ENCODE results near the gene LIPE. TPM values are rescaled to one million over a fixed set of nuclear protein-coding genes. Genes with fewer than 3 reads are reported as not detected.
A peak's percentile ranks its signal among the peaks of the same experiment; 100 is the strongest.
"Not testable (repeated sequence)": the region's sequence is repeated elsewhere in the genome, so short reads cannot be mapped to it uniquely, and the experiment has no call there.

LIPE gene
- total RNA-seq, 2 experiments from 2014 or later, result 24.8 to 25.1 TPM

GRCh38 chr19:42455621-42456081 is 28.5 kb upstream of the LIPE start:
- Mint-ChIP-seq H3K27ac (no peak overlapping the region), H3K36me3 (no peaks in the 10 kb centered on the region), H3K4me1 (peaks cover 8% of the 10 kb centered on the region), H3K9me3 (no peaks in the 10 kb centered on the region), H3K27me3 (no peaks in the 10 kb centered on the region), H3K4me3 (no peak overlapping the region)
- no peak for DNase-seq

DNA sequence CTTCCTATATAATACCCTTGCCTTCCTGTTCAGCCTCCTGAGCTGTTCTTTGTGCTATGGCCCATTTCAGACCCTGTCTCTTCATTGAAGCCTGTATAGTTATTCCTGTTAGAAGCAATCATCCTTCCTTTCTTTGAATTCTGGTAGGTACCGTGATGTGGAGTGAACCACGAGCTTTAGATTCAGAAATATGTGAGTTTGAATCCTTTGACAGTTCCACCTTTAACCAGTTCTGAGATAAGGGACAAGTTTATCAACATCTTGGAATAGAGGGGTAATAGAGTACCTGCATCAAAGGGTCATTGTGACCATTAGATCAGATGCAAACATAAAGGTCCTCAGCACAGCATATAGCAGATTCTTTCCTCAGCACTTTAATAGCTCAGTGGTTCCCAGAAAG is 27.9 kb upstream of the LIPE start:
- DNase-seq, result no peak
- Mint-ChIP-seq H3K4me3 (no peak overlapping the region), H3K9me3 (no peaks in the 10 kb centered on the region), H3K27me3 (no peaks in the 10 kb centered on the region), H3K4me1 (peaks cover 8% of the 10 kb centered on the region), H3K27ac (no peak overlapping the region), H3K36me3 (no peaks in the 10 kb centered on the region)

GRCh38 chr19:42452590-42452989 is 25.4 kb upstream of the LIPE start:
- no peak for DNase-seq
- Mint-ChIP-seq H3K36me3 (no peaks in the 10 kb centered on the region), H3K4me1 (peaks cover 6% of the 10 kb centered on the region), H3K27me3 (no peaks in the 10 kb centered on the region), H3K4me3 (no peak overlapping the region), H3K27ac (no peak overlapping the region), H3K9me3 (no peaks in the 10 kb centered on the region)

GRCh38 chr19:42450314-42450934 is 23.2 kb upstream of the LIPE start:
- Mint-ChIP-seq H3K9me3 (no peaks in the 10 kb centered on the region), H3K4me3 (no peak overlapping the region), H3K36me3 (no peaks in the 10 kb centered on the region), H3K27ac (no peak overlapping the region), H3K27me3 (no peaks in the 10 kb centered on the region), H3K4me1 (peaks cover 2% of the 10 kb centered on the region)
- peak; percentile 71 for DNase-seq

DNA sequence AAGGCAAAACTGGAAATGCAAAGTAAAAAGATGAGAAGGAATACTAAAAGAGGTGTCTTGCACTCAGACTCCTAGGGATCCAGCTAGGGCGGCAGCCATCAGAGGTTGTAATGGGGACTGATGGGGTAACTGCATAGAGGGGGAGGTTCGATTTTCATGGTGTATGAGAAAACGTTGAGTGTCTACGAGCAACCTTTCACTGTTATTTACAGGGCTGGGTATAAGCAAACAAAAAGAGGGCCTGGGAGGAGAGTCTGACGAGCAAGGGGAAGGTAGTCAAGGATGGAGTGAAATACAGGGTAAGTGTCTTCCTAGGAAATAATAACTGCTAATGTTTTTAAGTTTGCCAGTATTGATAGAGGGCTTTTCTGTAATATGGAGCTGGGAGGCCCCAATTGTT is 21.1 kb upstream of the LIPE start:
- H3K27ac Mint-ChIP-seq, H3K36me3 Mint-ChIP-seq, H3K9me3 Mint-ChIP-seq, H3K4me3 Mint-ChIP-seq, DNase-seq, H3K27me3 Mint-ChIP-seq, H3K4me1 Mint-ChIP-seq: not testable (repeated sequence)

DNA sequence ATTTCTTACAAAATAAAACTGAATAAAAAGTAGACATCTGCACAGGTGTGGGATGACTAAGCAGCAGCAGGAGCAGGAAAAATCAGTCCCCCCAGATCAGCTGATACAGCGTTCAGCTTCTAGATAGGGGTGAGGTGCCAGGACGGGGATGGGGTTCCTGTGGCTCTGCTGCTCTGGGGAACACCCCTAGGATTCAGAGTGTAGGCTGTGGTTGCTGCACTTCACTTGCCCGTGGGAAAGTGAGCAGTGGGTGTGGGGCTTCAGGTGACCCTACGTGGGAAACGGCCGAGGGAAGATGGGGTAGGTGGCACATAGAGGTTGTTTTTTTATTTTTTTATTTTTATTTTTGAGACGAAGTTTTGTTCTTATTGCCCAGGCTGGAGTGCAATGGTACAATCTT is 18.8 kb upstream of the LIPE start:
- Mint-ChIP-seq H3K27me3 (no peaks in the 10 kb centered on the region), H3K9me3 (no peaks in the 10 kb centered on the region), H3K27ac (no peak overlapping the region)

DNA sequence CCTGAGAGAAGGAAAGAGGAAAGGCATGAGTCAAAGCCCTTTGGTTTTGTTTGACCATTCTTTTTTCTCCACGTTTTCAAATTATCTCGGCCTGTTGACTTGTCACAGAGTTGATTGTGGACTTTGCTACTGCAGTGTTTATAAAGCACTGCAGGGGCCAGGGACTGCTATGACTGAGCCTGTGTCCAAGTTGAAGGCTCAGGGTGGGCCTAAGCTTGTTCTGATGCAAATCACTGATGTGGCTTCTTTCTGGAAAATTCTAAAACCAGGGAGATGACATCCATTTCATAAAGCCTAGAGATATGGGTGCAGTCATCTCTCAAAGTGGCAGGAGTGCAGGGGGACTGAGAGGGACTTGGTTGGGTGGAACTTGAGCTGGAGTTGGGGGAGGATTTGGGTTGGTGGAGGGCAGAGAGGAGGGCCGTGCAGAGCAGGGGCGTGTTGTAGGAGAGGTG is 16.8 kb upstream of the LIPE start:
- Mint-ChIP-seq H3K27ac (no peak overlapping the region), H3K36me3 (no peaks in the 10 kb centered on the region), H3K4me1 (peaks cover 15% of the 10 kb centered on the region), H3K27me3 (no peaks in the 10 kb centered on the region), H3K4me3 (no peak overlapping the region), H3K9me3 (no peaks in the 10 kb centered on the region)
- no peak for DNase-seq

More for the DNA sequence above, 18.8 kb upstream of the LIPE start:
- H3K36me3 Mint-ChIP-seq, result no peaks in the 10 kb centered on the region
- H3K4me3 Mint-ChIP-seq, result no peak overlapping the region
- peaks cover 5% of the 10 kb centered on the region for H3K4me1 Mint-ChIP-seq
- DNase-seq, result no peak

- H3K27ac Mint-ChIP-seq, result no peak within 1 kb of the TSS
- no peak for DNase-seq
- no peak within 1 kb of the TSS for H3K4me3 Mint-ChIP-seq
- H3K9me3 Mint-ChIP-seq, result no peaks in the 10 kb centered on the region
- no peaks in the 10 kb centered on the region for H3K27me3 Mint-ChIP-seq
- H3K36me3 Mint-ChIP-seq, result no peaks in the 10 kb centered on the region
- H3K4me1 Mint-ChIP-seq, result peaks cover 19% of the 10 kb centered on the region
Measured at GRCh38 chr19:42442833-42443232, 15.6 kb upstream of the LIPE start, which contains the start of gene CXCL17. TSS of gene CXCL17 (minus strand) at chr19:42442946. CDS start at chr19:42442832, 114 bp downstream.

GRCh38 chr19:42441049-42441445 is 13.9 kb upstream of the LIPE start:
- Mint-ChIP-seq H3K9me3 (no peaks in the 10 kb centered on the region), H3K27ac (no peak overlapping the region), H3K4me1 (peaks cover 19% of the 10 kb centered on the region), H3K36me3 (no peaks in the 10 kb centered on the region), H3K27me3 (no peaks in the 10 kb centered on the region), H3K4me3 (no peak overlapping the region)
- no peak for DNase-seq

- Mint-ChIP-seq H3K9me3 (no peaks in the 10 kb centered on the region), H3K27ac (no peak overlapping the region), H3K4me3 (no peak overlapping the region)
Measured at GRCh38 chr19:42440357-42441048, 13.3 kb upstream of the LIPE start.

DNA sequence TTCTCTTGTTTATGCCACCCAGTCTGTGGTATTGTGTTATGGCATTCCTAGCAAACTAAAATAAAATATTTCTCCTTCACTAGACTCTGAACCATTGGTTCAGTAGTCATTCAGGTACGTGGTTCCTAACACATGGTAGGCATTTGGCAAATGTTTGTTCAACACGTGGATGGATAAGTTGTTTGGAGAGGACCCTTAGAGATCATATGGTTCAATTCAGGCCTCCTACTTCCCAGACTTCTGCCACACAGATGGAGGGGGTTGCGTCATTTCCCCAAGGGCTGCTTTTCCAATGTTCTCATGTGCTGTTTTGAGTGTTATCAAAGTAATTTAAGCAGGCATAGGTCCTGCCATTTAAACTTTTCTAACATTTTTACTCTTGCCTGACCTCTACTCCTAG is 8.8 kb upstream of the LIPE start:
- Mint-ChIP-seq H3K27me3 (no peaks in the 10 kb centered on the region), H3K27ac (no peak overlapping the region), H3K9me3 (no peaks in the 10 kb centered on the region)

More at GRCh38 chr19:42440357-42441048, 13.3 kb upstream of the LIPE start:
- H3K36me3 Mint-ChIP-seq, result no peaks in the 10 kb centered on the region
- DNase-seq, result peak; percentile 78
- peaks cover 19% of the 10 kb centered on the region for H3K4me1 Mint-ChIP-seq
- no peaks in the 10 kb centered on the region for H3K27me3 Mint-ChIP-seq

DNA sequence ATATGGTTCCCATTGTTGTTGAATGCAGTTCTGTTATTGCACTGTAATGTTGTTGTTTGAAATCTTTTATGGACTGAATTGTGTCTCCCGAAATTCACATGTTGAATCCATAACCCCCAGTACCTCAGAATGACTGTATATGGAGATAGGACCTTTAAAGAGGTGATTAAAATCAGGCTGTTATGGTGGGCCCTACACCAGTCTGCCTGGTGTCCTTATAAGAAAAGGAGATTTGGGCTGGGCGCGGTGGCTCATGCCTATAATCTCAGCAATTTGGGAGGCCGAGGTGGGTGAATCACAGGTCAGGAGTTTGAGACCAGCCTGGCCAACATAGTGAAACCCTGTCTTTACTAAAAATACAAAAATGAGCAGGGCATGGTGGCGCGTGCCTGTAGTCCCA is 8.1 kb upstream of the LIPE start:
- H3K36me3 Mint-ChIP-seq, result no peaks in the 10 kb centered on the region
- H3K27me3 Mint-ChIP-seq, result no peaks in the 10 kb centered on the region
- no peak for DNase-seq
- H3K4me3 Mint-ChIP-seq, result no peak overlapping the region
- H3K9me3 Mint-ChIP-seq, result no peaks in the 10 kb centered on the region
- no peak overlapping the region for H3K27ac Mint-ChIP-seq
- H3K4me1 Mint-ChIP-seq, result peaks cover 8% of the 10 kb centered on the region

More for the DNA sequence above, 8.8 kb upstream of the LIPE start:
- Mint-ChIP-seq H3K36me3 (no peaks in the 10 kb centered on the region), H3K4me3 (no peak overlapping the region), H3K4me1 (peaks cover 15% of the 10 kb centered on the region)
- DNase-seq, result no peak

GRCh38 chr19:42433503-42434260 is 6.5 kb upstream of the LIPE start:
- Mint-ChIP-seq H3K27me3 (no peaks in the 10 kb centered on the region), H3K9me3 (no peaks in the 10 kb centered on the region), H3K36me3 (no peaks in the 10 kb centered on the region), H3K4me3 (no peak overlapping the region), H3K4me1 (peaks cover 4% of the 10 kb centered on the region), H3K27ac (no peak overlapping the region)
- peak; percentile 47 for DNase-seq

DNA sequence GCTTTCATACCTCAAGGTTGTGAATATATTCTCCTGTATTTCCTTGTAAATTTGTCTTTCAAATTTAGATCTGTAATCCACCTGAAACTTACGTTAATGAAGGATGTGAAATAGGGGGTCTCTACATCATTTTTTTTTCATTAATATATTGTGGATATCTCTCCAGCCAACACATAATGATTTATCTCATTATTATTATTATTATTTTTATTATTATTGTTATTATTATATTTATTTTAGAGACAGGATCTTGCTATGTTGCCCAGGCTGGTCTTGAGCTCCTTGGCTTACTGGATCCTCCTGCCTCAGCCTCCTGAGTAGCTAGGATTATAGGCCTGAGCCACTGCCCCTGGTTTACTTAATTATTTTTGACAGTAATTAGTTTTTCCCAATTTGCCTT is 4.3 kb upstream of the LIPE start:
- no peak for DNase-seq
- Mint-ChIP-seq H3K27me3 (no peaks in the 10 kb centered on the region), H3K27ac (no peak overlapping the region), H3K9me3 (no peaks in the 10 kb centered on the region), H3K4me1 (no peaks in the 10 kb centered on the region), H3K36me3 (no peaks in the 10 kb centered on the region), H3K4me3 (no peak overlapping the region)

GRCh38 chr19:42428676-42429075 is 1.5 kb upstream of the LIPE start:
- no peak for DNase-seq
- Mint-ChIP-seq H3K27me3 (no peaks in the 10 kb centered on the region), H3K36me3 (peaks cover 4% of the 10 kb centered on the region), H3K27ac (no peak overlapping the region), H3K9me3 (no peaks in the 10 kb centered on the region), H3K4me1 (peaks cover 6% of the 10 kb centered on the region), H3K4me3 (no peak overlapping the region)
